GM18508 (cell line): ENCODE results near the gene CDX4.
"Not testable (repeated sequence)": the region's sequence is repeated elsewhere in the genome, so short reads cannot be mapped to it uniquely, and the experiment has no call there.

ENCODE experiments used
- ATAC-seq: cut with Tn5 transposase; IDR thresholded peaks from one replicate; pipeline ENCODE4 v1.9.1; 2021; ENCODE audit warnings: moderate number of reproducible peaks; ENCODE audit not compliant: insufficient read depth, unreplicated experiment

The CDX4 gene

GRCh38 chrX:73446831-73447230 lies at the start of gene CDX4:
CDX4 (plus strand) TSS chrX:73447053; CDS start chrX:73447254, 201 bp downstream.
- ATAC-seq = no peak

DNA sequence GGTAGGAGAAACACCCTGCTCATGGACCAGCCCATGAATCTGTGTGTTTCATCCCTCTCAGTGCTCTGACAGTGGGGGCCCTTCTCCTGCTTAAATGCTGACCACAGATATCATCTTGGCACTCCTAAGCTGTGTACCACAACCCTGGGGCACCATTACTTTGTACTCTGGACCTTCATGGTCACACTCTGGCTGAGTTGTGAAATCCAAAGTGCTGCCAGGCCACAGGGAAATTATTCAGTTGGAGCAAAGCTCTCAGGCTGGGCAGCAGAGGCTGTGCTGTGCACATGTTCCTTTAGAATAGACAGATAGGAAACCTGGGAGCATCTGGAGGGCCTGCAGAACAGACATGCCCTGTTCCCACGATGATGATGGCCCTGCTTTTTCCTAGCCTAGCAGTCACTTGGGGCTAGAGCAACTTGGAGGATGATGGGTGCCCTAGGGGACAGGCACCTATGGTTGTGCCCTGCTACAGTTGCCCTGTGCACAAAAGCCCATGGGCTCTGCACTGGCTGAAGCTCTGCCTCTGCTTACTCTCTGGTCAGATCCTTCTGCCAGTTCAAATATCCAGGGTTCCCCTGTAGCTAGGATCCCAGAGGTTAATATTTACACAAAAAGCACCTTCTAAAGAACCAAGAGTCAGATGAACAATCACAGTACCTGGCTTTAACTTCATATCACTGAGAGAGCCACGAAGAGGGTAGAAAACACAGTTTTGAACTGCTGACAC lies 48.5 kb upstream of the CDX4 start:
- no peak for ATAC-seq

DNA sequence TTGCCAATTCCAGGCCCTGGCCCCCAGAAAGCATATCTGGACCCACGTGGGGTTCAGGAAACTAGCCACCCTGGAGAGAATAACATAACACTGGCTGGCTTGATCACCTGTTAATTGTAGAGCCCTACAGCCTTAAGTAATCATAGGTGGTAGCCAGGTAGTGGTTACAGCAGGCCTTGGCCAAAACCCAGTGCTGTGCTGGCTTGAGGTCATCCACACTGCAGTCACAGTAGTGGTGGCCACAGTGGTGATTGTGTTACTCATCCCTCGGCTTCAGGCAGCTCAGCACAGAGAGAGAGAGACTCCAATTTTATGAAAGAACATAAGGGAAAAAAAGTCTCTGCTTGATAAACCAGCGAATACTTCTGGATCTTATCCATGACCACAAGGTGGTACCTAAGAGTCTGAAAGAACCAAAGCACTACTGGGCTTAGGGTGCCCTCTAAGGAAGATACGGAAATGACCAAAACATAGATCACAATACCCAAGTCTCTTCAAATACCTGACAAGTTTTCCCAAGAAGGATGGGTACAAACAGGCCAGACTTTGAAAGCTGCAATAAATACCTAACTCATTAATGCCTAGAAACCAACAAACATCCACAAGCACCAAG lies 46.6 kb upstream of the CDX4 start:
- ATAC-seq = no peak

DNA sequence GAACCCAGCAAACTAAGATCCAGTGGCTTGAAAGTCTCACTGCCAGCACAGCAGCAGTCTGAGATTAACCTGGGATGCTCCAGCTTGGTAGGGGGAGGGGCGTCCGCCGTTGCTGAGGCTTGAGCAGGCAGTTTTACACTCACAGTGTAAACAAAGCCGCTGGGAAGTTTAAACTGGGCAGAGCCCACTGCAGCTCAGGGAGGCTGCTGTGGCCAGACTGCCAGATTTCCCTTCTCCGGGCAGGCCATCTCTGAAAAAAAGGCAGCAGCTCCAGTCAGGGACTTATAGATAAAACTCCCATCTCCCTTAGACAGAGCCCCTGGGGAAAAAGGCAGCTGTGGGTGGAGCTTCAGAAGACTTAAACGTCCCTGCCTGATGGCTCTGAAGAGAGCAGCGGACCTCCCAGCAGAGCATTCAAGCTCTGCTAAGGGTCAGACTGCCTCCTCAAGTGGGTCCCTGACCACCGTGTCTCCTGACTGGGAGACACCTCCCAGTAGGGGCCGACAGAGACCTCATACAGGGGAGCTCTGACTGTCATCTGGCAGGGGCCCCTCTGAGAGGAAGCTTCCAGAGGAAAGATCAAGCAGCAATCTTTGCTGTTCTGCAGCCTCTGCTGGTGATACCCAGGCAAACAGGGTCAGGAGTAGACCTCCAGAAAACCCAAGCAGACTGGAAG lies 45.1 kb upstream of the CDX4 start:
- no peak for ATAC-seq

GRCh38 chrX:73412930-73413329 lies 33.9 kb upstream of the CDX4 start:
- no peak for ATAC-seq

DNA sequence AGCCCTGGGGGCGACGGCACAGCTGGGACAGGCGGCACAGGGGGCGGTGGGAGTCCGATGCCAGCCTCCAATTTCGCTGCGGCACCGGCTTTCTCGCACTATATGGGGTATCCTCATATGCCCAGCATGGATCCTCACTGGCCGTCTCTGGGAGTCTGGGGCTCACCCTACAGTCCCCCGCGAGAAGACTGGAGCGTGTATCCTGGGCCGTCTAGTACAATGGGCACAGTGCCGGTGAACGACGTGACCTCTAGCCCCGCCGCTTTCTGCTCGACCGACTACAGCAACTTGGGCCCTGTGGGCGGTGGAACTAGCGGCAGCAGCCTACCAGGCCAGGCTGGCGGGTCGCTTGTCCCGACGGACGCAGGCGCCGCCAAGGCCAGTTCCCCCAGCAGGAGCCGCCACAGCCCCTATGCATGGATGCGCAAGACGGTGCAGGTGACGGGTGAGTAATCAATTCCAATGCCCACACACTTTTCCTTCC lies 500 bp downstream of the CDX4 start:
- no peak for ATAC-seq

DNA sequence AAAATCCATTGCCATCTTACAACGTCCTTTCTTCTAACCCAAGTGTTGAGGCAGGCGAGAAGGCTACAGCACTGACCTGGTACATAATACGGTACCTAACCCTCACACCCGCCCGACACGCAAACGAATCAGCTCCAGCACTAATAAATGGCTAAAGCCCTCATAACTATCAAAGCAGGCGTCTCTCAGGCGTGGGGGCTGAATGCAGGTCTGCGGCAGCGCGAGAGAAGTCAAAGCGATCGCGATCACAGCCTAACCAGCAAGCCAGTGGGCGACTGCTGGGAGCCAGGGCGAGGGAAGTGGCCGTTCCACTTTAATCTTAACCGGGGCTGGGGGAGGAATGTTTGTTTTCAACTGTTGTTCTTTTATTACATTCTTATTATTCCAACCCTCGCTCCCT lies 1.5 kb downstream of the CDX4 start:
- ATAC-seq = no peak

DNA sequence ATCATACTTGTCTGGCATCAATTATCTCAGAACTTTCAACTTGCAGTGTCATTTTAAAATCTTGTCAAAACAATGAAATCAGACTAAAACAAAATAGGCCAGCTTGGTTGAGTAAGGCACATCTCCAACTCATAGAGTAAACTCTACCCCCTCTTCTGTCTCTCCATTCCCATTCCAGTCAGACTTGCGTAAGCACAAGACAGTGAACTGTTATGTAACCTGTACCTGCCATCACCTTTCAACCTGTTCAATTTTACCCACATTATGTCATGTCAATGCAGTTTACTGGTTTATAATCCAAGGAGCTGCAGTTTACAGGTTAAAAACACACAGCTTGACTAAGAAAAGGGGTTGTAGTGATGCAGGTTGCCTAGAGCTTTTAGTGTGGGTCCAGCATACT lies 8.3 kb downstream of the CDX4 start:
- no peak for ATAC-seq

GRCh38 chrX:73457306-73457705 lies 10.5 kb downstream of the CDX4 start:
- ATAC-seq = no peak

GRCh38 chrX:73468376-73468775 lies 21.5 kb downstream of the CDX4 start:
- no peak for ATAC-seq

DNA sequence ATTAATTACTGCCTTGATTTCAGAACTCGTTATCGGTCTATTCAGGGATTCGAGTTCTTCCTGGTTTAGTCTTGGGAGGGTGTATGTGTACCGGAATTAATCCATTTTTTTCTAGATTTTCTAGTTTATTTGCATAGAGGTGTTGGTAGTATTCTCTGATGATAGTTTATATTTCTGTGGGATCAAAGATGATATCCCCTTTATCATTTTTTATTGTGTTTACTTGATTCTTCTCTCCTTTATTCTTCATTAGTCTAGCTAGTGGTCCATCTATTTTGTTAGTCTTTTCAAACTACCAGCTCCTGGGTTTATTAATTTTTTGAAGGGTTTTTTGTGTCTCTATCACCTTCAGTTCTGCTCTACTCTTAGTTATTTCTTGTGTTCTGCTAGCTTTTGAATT lies 32.1 kb downstream of the CDX4 start:
- no peak for ATAC-seq

- ATAC-seq = no peak
These were observed 34.7 kb downstream of the CDX4 start for GRCh38 chrX:73481521-73481920.

GRCh38 chrX:73490661-73491060 lies 43.8 kb downstream of the CDX4 start:
- no peak for ATAC-seq

DNA sequence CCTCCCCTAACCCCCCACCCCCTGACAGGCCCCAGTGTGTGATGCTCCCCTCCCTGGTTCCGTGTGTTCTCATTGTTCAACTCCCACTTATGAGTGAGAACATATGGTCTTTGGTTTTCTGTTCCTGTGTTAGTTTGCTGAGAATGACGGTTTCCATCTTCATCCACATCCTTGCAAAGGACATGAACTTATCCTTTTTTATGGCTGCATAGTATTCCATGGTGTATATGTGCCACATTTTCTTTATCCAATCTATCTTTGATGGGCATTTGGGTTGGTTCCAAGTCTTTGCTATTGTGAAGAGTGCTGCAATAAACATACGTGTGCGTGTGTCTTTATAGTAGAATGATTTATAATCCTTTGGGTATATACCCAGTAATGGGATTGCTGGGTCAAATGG lies 45.3 kb downstream of the CDX4 start:
- ATAC-seq = not testable (repeated sequence)
